Erythroblast (primary cell): Measurements from ENCODE around the gene DHRS4.

Experiments used
- GATA1 ChIP-seq: IDR thresholded peaks from 2 replicates; pipeline ENCODE4 v1.6.1; 2011; ENCODE audit warnings: low read depth, mild to moderate bottlenecking, control low read depth, low read length, moderate library complexity
- POLR2A ChIP-seq: IDR thresholded peaks from 2 replicates; pipeline ENCODE4 v1.6.1; 2011; ENCODE audit warnings: mild to moderate bottlenecking, low read length

- TF ChIP-seq POLR2A (no peak), GATA1 (no peak)
Measured at GRCh38 chr14:24011051-24011450, 57.5 kb downstream of the DHRS4 start.
